ENCODE results near the gene DPH7.
"Not testable (repeated sequence)": the region's sequence is repeated elsewhere in the genome, so short reads cannot be mapped to it uniquely, and the experiment has no call there.

Gene DPH7

GRCh38 chr9:137519553-137519952, 59.2 kb downstream of the DPH7 start:
- DNase-seq (ENCODE audit: low read depth in 3 of 3), result no peak

- DNase-seq (ENCODE audit: low read depth in 3 of 3), result not testable (repeated sequence)
These were observed 59.9 kb downstream of the DPH7 start for GRCh38 chr9:137518661-137519459.

GRCh38 chr9:137516144-137516917, 62.4 kb downstream of the DPH7 start:
- no peak for DNase-seq (ENCODE audit: low read depth in 3 of 3)

DNA sequence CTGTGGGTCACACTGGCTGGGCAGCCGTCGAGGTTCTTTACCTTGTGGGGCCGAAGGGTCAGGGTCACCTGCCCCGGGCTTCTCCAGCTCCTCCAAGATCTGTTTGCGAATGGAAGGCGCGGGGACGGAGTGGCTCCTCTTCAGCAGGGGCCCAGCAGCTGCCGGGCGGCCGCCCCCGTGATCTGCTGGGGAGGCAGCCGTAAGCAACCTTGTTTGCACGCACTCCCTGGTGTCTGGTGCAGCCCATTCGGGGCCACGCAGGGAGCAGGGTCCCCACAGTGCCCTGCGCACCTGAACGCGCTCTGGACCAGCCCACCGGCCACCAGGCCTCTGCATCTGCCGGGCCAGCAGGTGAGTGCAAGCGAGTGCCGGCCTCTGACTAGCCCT, 63.4 kb downstream of the DPH7 start:
- DNase-seq (ENCODE audit: low read depth in 3 of 3), result no peak

GRCh38 chr9:137514691-137515337, 63.9 kb downstream of the DPH7 start:
- DNase-seq (ENCODE audit: low read depth in 3 of 3), result no peak

DNA sequence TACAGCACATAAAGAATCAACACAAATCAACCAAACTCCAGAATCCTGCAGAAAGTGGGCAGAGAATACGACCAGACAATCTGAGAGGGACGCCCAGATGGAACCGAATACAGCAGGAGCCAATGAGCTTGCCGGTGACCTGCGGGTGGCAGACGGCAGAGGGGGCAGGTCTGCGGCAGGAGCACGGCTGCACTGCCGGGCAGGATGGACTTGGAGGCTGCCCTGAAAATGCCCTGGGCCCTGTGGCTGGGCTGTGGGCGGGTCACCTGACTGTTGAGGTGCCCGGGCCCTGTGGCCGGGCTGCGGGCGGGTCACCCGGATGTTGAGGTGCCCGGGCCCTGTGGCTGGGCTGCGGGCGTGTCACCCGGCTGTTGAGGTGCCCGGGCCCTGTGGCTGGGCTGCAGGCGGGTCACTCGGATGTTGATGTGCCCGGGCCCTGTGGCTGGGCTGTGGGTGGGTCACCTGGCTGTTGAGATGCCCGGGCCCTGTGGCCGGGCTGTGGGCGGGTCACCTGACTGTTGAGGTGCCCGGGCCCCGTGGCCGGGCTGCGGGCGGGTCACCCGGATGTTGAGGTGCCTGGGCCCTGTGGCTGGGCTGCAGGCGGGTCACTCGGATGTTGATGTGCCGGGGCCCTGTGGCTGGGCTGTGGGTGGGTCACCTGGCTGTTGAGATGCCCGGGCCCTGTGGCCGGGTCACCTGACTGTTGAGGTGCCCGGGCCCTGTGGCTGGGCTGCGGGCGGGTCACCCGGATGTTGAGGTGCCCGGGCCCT, 64.7 kb downstream of the DPH7 start:
- DNase-seq (ENCODE audit: low read depth in 3 of 3), result not testable (repeated sequence)

- DNase-seq (ENCODE audit: low read depth in 3 of 3), result not testable (repeated sequence)
These were observed 65.6 kb downstream of the DPH7 start for GRCh38 chr9:137513136-137513535.

DNA sequence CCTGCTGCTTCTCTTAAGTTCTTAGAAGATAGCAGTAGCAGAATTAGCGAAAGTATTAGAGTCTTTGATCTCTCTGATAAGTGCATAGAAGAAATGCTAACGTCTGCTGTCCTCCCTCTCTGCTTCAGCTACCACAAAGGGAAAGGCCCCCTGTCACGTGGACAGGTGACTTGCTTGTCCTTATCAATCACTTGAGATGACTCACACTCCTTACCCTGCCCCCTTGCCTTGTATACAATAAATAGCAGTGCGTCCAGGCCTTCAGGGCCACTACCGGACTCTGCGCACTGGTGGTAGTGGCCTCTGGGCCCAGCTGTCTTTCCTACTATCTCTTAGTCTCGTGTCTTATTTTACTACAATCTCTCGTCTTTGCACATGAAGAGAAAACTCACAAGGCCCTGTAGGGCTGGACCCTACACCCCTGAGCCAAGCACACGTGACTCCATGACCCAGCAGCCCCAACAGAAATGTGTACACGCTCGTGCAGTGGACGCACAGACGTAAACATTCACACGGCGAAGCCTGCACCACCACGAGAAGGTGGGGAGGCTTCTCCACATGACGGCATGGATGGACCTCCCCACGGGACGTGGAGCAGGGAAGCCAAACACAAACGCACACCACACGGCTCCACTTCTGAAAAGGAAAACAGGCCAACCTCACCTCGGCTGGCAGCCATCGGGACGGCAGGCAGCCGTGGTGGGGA, 66.8 kb downstream of the DPH7 start:
- DNase-seq (ENCODE audit: low read depth in 3 of 3), result no peak

- not testable (repeated sequence) for DNase-seq (ENCODE audit: low read depth in 3 of 3)
These were observed 67.6 kb downstream of the DPH7 start for GRCh38 chr9:137511126-137511525.

DNA sequence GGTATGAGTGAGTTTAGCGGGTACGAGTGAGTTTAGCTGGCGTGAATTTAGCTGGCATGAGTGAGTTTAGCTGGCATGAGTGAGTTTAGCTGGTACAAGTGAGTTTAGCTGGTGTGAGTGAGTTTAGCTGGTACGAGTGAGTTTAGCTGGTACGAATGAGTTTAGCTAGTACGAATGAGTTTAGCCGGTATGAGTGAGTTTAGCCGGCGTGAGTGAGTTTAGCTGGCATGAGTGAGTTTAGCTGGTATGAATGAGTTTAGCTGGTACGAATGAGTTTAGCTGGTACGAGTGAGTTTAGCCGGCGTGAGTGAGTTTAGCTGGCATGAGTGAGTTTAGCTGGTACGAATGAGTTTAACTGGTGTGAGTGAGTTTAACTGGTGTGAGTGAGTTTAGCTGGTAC, 69.5 kb downstream of the DPH7 start:
- DNase-seq (ENCODE audit: low read depth in 3 of 3), result no peak

- DNase-seq (ENCODE audit: low read depth in 3 of 3), result no peak
These were observed 72.0 kb downstream of the DPH7 start for GRCh38 chr9:137506702-137507171.

GRCh38 chr9:137506274-137506673, 72.5 kb downstream of the DPH7 start:
- DNase-seq (ENCODE audit: low read depth in 3 of 3), result no peak

DNA sequence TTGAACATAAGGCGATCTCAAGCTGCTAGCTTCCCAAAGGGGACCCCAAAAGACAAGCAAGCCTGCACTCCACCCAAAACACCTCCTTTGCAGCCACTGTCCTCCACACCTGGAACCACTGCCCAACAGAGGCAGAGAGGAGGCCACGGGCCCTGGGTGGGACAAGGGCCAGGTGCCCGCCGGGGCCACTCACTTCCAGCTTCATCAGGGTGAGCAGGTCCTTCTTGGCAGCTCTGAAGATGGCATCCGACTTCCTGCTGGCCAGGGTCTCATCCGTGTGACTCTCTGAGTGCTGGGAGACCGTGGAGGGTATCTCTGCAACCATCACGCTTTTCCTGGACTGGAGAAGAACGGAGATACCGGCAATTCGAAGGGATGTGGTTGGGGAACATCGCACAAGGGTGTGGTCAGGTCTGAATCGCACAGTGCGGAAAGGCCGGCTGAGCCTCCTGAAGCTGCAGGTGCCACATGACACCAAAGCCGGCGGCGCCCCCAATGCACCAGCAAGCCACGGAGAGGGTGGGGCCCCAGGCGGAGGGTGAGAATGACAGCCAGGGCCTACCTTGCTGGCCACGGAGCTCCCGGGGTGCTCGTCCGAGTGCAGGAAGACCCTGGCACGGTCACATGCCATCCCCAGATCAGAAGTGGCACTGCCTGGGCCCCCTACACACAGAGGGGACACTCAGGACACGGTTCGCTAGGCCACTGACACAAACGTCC, 73.1 kb downstream of the DPH7 start:
- DNase-seq (ENCODE audit: low read depth in 3 of 3), result no peak

Data from stimulated activated CD4-positive, alpha-beta T cell treated with anti-CD3 and anti-CD28 coated beads, TNF-alpha, amount 100 ng/mL, for 24 hours (primary cell).